Vagina (tissue), 2 donors: Measurements from ENCODE around the gene KMT2C.

Experiments used
- CTCF ChIP-seq, 3 experiments: fragments of 450-650 bp in 2 of 3; fragments of 200-600 bp in 1 of 3; sonication (generic) in 1 of 3; IDR thresholded peaks; one replicate each; pipeline ENCODE4 v1.5.1; 2017 to 2019; ENCODE audit warnings: antibody characterized with exemption in 3 of 3, mild to moderate bottlenecking in 2 of 3, moderate library complexity in 2 of 3
- POLR2A ChIP-seq, 2 donors: fragments of 450-650 bp; IDR thresholded peaks; one replicate each; pipeline ENCODE4 v1.6.1; 2017; ENCODE audit warnings: antibody characterized with exemption in 2 of 2, mild to moderate bottlenecking in 2 of 2, moderate library complexity in 2 of 2
- POLR2AphosphoS5 ChIP-seq, 2 donors: sonication (generic); formaldehyde crosslinking; IDR thresholded peaks; one replicate each; pipeline ENCODE4 v1.9.0; 2017; ENCODE audit warnings: antibody characterized with exemption in 2 of 2, mild to moderate bottlenecking in 2 of 2, low read depth in 1 of 2; ENCODE audit not compliant: insufficient read depth in 1 of 2

GRCh38 chr7:152414779-152415178, 21.0 kb downstream of the KMT2C start:
- TF ChIP-seq CTCF (IDR thresholded peaks at IDR 0.05) (no peak), POLR2AphosphoS5 (IDR thresholded peaks at IDR 0.05; ENCODE audit: insufficient read depth in 1 of 2, low read depth in 1 of 2) (no peak), POLR2A (IDR thresholded peaks at IDR 0.05) (no peak)
